DMS114 treated with DMSO at 0.1 percent for 48 hours (cell line): ENCODE data around the gene PCED1B.
"Not testable (repeated sequence)": the region's sequence is repeated elsewhere in the genome, so short reads cannot be mapped to it uniquely, and the experiment has no call there.

Source experiments
- DNase-seq: peaks from one replicate; lab custom pipeline; 2025; ENCODE audit not compliant: unreplicated experiment; lab: John Stamatoyannopoulos, UW

PCED1B gene

GRCh38 chr12:47268501-47269454 is 189.4 kb downstream of the PCED1B start:
- DNase-seq = no peak

GRCh38 chr12:47269916-47270315 is 190.5 kb downstream of the PCED1B start:
- no peak for DNase-seq

DNA sequence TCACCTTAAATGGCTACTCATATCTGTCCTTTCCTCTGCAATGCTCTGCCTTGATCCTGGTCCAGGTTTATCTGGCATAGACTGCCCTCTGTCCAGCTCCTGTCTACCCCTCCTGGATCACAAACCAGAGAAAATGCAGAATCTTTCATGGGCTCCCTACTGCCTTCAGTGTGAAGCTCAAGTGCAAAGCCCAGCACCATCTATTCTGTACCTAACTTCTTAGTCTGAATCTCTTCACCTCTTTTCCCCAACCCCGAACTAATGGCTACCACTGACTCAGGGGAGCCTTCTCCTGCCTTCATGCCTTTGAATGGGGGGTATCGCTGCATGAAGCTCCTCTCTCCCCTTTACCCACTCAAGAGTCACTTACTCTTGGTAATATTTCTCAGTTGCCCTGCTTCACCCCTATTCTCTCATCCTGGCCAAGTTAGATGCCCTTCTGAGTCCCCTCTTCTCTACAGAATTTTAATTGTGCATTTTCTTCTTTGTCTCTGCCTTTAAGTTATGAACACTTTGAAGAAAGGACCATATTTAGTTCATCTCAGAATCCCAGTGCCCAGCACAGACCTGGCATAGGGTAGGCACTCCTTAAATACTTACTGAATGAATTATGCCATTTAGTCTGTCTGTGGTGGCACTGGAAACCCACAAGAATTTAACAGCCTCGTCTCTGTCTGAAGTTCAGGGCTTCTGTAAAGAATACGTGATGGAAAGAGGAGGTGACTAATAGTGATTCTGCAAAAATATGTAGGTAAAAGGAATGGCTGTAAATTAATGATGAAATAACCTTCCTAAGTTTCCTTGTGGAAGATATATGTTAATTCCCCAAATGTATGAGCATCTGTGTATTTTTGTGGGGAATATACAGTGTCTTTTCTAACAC is 191.6 kb downstream of the PCED1B start:
- no peak for DNase-seq

- DNase-seq = no peak
These were observed 192.4 kb downstream of the PCED1B start for GRCh38 chr12:47271800-47272239.

DNA sequence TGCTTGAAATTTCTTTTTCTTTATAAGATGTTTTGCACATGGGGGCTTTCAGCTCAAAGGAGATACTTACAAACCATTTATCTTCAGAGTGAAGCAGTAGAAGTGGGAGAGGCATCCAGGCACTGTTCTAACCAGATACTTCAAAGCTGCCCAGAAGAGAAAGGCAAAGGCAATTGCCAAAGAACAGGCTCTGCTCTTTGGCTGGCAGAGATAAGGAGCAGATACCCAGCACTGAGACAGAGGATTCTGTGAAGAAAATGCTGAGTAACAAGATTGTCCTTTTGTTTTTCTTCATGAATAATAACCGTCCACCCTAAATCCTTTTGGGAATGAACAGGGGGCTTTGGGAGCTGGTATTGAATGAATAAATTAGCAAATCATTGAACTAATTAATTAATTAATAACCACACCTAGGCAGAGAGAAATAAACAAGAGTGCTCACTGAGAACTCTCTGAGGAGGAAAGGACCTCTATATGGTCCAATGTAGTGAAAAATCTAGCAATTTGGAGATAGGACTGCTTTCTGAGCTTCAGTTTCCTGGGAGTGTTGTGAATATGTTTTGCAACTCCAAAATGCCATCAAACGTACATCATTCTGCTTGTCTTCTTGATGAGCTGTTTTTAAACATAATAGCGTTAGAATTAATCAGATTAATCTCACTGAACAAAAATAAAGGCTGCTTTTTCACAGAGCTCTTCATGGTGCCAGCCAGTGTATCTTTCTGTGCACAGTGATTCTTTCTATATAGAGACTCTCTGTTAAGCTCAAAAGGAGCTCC is 193.2 kb downstream of the PCED1B start:
- DNase-seq = no peak

- no peak for DNase-seq
These were observed 193.8 kb downstream of the PCED1B start for GRCh38 chr12:47273191-47273626.

GRCh38 chr12:47274760-47275159 is 195.3 kb downstream of the PCED1B start:
- no peak for DNase-seq

DNA sequence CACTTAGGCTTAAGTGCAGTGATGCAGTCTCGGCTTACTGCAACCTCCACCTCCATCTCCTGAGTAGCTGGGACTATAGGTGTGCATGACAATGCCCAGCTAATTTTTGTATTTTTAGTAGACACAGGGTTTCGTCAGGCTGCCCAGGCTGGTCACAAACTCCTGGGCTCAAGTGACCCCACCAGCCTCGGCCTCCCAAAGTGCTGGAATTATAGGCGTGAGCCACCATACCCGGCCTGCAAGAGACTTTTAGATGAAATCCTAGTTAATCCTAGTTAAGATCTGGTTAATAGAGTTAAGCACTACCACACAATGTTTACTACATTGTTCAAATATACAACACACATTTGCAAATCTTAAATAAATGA is 196.8 kb downstream of the PCED1B start:
- DNase-seq = no peak

DNA sequence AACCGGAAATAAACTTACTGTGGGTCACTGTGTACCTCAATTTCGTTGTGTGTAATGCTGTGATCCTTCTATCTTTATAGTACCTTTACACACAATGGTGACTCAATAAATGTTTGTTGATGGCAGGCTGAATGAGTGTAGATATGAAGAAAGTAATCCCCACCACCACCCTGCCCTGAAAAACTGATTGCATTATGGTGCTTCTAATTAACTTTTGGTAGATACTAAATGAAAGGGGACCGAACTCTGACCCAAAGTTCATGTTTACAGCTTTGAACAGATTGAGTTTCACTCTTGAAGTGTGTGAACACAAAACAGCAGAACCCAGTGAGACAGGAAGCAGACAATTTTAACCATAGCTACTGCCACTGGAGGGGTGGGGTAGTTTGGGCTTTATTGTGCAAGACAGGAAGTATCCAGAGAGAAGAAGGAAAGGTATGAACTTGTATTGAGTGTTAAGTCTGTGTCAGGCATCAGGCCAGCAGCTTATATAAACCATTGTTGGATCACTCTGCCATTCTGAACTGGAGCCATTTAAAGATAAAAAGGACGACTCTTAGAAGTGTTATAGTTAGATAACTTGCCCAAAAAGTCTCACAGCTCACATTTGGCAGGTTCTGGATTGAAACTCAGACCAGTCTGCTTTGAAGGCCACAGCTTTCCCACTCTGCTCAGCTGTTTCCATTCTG is 197.3 kb downstream of the PCED1B start:
- DNase-seq = no peak

GRCh38 chr12:47277972-47278448 is 198.6 kb downstream of the PCED1B start:
- DNase-seq = no peak

DNA sequence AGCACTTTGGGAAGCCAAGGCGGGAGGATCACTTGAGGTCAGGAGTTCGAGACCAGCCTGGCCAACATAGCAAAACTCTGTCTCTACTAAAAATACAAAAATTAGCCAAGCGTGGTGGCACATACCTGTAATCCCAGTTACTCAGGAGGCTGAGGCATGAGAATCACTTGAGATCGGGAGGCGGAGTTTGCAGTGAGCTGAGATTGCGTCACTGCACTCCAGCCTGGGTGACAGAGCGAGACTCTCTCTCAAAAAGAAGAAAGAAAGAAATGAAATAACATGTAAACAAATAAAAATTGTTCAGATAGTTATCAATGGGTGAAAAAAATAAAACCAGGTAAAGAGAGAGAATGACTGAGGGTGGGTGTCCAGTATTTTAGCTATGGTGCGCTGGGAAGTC is 200.3 kb downstream of the PCED1B start:
- DNase-seq = not testable (repeated sequence)

DNA sequence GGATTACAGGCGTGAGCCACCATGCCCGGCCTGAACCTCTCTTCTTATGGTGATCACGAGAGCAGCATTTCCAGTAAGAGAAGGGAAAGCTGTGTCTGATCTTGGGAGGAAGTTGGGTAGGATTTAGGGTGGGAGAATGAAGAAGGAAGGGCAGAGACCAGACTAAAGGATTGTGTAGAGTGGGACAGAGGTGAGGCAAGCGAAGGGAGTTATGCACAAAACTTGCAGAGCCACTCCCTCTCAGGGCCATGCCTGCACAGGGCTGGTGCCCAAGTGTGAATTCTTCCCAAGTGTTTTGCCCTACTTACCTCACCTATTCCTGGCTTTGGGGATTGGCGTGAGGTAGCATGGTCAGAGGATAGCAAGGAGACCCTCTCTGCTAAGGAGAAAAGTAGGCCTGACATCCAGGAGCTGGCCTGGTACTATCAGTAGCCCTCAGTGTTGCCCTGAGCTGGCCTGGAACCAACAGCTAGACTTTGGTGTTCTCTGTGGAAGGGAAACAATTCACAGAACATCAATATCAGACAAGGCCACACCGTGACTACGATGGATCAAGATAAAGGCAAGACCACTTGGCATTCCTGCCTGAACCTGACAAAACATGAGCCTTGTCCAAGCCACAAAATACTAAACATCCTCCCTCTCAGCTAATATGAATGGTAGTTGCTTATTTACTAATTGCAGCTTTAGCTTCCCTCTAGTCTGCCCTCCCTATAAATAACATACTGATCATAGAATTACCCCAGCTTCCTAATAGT is 201.3 kb downstream of the PCED1B start:
- DNase-seq = no peak

DNA sequence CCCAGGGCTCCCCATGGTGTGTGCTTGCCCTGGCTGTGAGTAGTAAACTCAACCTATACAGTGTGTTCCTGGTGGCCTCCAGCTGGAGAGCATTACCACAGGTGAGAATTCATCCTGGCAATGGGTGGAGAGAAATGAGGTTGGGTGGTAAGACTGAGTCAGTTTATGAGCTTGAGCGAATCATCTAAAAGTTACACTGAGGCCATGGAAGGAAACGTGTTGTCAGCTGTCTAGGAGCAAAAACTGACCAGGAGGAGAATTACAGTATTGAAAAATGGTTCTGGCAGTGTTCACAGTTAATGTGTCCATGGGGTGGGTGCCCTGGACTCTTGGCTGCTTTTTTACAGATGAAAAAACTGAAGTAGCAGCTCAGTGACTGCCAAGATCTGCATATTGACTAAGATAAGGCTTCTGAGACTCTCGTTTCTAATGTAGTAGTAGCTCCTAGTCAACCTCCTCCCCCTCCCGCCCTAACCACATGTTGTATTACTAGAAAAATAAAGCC is 202.3 kb downstream of the PCED1B start:
- no peak for DNase-seq

DNA sequence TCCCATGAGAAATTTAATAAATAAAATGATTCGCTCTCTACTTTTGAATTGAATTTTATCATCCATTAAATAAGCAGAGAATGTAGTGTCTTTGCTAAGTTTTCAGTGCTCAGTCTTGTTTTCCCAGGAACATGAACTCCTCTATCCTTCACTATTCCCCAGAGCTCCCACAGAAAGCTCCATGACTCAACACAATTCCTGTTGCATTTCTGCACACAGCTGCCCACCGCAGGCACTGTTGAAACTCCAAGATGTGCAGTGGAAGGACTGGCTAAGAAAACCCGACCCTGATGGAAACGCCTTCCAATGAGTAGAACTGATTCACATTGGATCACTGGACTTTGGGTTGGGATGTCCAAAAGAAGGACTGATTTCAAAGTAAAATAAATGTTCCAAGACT is 202.8 kb downstream of the PCED1B start:
- DNase-seq = no peak
